PC-3 (cell line): ENCODE measurements around the gene SCRG1. TPM values are rescaled to one million over a fixed set of nuclear protein-coding genes. Genes with fewer than 3 reads are reported as not detected.

Experiments used
- ATAC-seq: fragments of 200-7000 bp; cut with Tn5 transposase; 2 replicates; pipeline ENCODE4 v1.9.1; 2020; ENCODE audit warnings: mild to moderate bottlenecking, moderate library complexity
- Bru-seq: library from RNA; stranded (reverse); fragments of 400-500 nt; gene quantifications from one replicate; lab custom pipeline; 2021; lab: Mats Ljungman, UMichigan
- BruChase-seq, 2 experiments: library from RNA; stranded (reverse); fragments of 400-500 nt; gene quantifications; one replicate each; lab custom pipeline; 2021; lab: Mats Ljungman, UMichigan
- BruUV-seq: library from RNA; stranded (reverse); fragments of 400-500 nt; replicated peaks from 2 replicates; lab custom pipeline; 2021; lab: Mats Ljungman, UMichigan
- CTCF ChIA-PET: fragments of 300-600 bp; sonication (Branson Sonifier 250); formaldehyde crosslinking; loops from one replicate; lab custom pipeline; 2022; ENCODE audit warnings: antibody characterized with exemption; lab: Charles Lee
- POLR2A ChIA-PET: fragments of 300-600 bp; sonication (Branson Sonifier 250); formaldehyde crosslinking; loops from one replicate; lab custom pipeline; 2022; ENCODE audit warnings: antibody characterized with exemption; ENCODE audit not compliant: unreplicated experiment; lab: Charles Lee
- DNase-seq: peaks from one replicate; pipeline ENCODE4 v3.0.0-alpha.2; 2015
- H2AFZ ChIP-seq: fragments of 300-600 bp; sonication (generic); 2 replicates; pipeline ENCODE4 v1.6.0; 2016; ENCODE audit warnings: antibody characterized with exemption, low read length
- H3F3A ChIP-seq: fragments of 300-600 bp; sonication (generic); one replicate; pipeline ENCODE4 v1.6.0; 2017; ENCODE audit warnings: antibody characterized with exemption, low read length, control low read depth, mild to moderate bottlenecking; ENCODE audit not compliant: unreplicated experiment
- H3K27ac ChIP-seq: fragments of 300-600 bp; sonication (generic); 2 replicates; pipeline ENCODE4 v1.5.1; 2016; ENCODE audit warnings: mild to moderate bottlenecking, low read length
- H3K27me3 ChIP-seq: fragments of 300-600 bp; sonication (generic); 2 replicates; pipeline ENCODE4 v1.6.1; 2016; ENCODE audit warnings: low read length, mixed read lengths
- H3K36me3 ChIP-seq: fragments of 300-600 bp; sonication (generic); 2 replicates; pipeline ENCODE4 v1.6.1; 2016; ENCODE audit warnings: low read depth, mixed run types, low read length, mixed read lengths
- H3K4me1 ChIP-seq: fragments of 300-600 bp; sonication (generic); 2 replicates; pipeline ENCODE4 v1.5.1; 2016; ENCODE audit warnings: low read length; ENCODE audit not compliant: insufficient read depth
- H3K4me2 ChIP-seq: fragments of 300-600 bp; sonication (generic); 2 replicates; pipeline ENCODE4 v1.6.0; 2016; ENCODE audit warnings: low read length
- H3K4me3 ChIP-seq: fragments of 300-600 bp; sonication (generic); 2 replicates; pipeline ENCODE4 v1.5.1; 2016; ENCODE audit warnings: mild to moderate bottlenecking, low read length, mixed read lengths
- H3K79me2 ChIP-seq: fragments of 300-600 bp; sonication (generic); 2 replicates; pipeline ENCODE4 v1.6.1; 2017; ENCODE audit warnings: low read length, mixed read lengths
- H3K9ac ChIP-seq: fragments of 300-600 bp; sonication (generic); 2 replicates; pipeline ENCODE4 v1.6.0; 2016; ENCODE audit warnings: mild to moderate bottlenecking, low read length
- H3K9me2 ChIP-seq: fragments of 300-600 bp; sonication (generic); replicated peaks from 2 replicates; pipeline ENCODE4 v1.6.1; 2016; ENCODE audit warnings: mixed run types, low read length, mixed read lengths
- H3K9me3 ChIP-seq: fragments of 300-600 bp; sonication (generic); 2 replicates; pipeline ENCODE4 v1.6.1; 2016; ENCODE audit warnings: low read length, mixed read lengths
- H4K20me1 ChIP-seq: fragments of 300-600 bp; sonication (generic); 2 replicates; pipeline ENCODE4 v1.6.1; 2016; ENCODE audit warnings: low read length, mixed read lengths
- CTCF ChIP-seq: fragments of 300-600 bp; sonication (generic); conservative IDR thresholded peaks from 2 replicates; pipeline ENCODE4 v1.5.1; 2017; ENCODE audit warnings: antibody characterized with exemption, low read depth, mild to moderate bottlenecking, low read length
- EZH2 ChIP-seq: fragments of 300-600 bp; sonication (generic); IDR thresholded peaks from one replicate; pipeline ENCODE4 v1.6.1; 2017; ENCODE audit warnings: antibody characterized with exemption, mild to moderate bottlenecking, low read length; ENCODE audit not compliant: unreplicated experiment
- EZH2phosphoT487 ChIP-seq: fragments of 300-600 bp; sonication (generic); IDR thresholded peaks from 2 replicates; pipeline ENCODE4 v1.6.1; 2018; ENCODE audit warnings: mild to moderate bottlenecking, antibody characterized with exemption, low read length, borderline replicate concordance
- intact Hi-C: fragments of 100-400 bp; cut with micrococcal nuclease; formaldehyde crosslinking; loops from 2 replicates; pipeline ENCODE4 v1.9.0; 2023
- long read RNA-seq: library from polyadenylated mRNA; unstranded; transcript quantifications from one replicate; pipeline ENCODE4 v2.0.0, GENCODE V29; 2021; ENCODE audit not compliant: unreplicated experiment
- total RNA-seq: library from RNA; depleted of rRNA; stranded (reverse); fragments of >200 nt; gene quantifications from 2 replicates; pipeline ENCODE4 v1.2.3, GENCODE V29; 2014; rRNA removed

Gene SCRG1
- total RNA-seq: not detected in 2 replicates
- Bru-seq, nascent RNA: not detected
- not detected for BruChase-seq, experiment 1, labeled RNA remaining after a 6-hour chase
- BruChase-seq, experiment 2, labeled RNA remaining after a 2-hour chase: not detected
- long read RNA-seq: 0 reads

GRCh38 chr4:173398779-173399415 is at the start of gene SCRG1:
SCRG1 (minus strand) TSS chr4:173399116; CDS start chr4:173391414, 7,702 bp downstream.
- POLR2A ChIA-PET: no interaction called here
- no peaks in the 10 kb centered on the region for H3K27me3 ChIP-seq
- no peak within 1 kb of the TSS for H3K9ac ChIP-seq
- DNase-seq: no peak
- H3K4me2 ChIP-seq: no peak within 1 kb of the TSS
- no peak for ATAC-seq
- no peaks in the 10 kb centered on the region for H3K9me2 ChIP-seq
- no TSS peak for BruUV-seq
- TF ChIP-seq CTCF: no peak
- TF ChIP-seq EZH2: no peak
- no peak for TF ChIP-seq EZH2phosphoT487
- no peaks in the 10 kb centered on the region for H3F3A ChIP-seq
- CTCF ChIA-PET: no interaction called here
- H3K79me2 ChIP-seq: no peaks in the 10 kb centered on the region
- H2AFZ ChIP-seq: no peak within 1 kb of the TSS
- intact Hi-C loops: no loop called here
- H3K4me3 ChIP-seq: no peak within 1 kb of the TSS
- no peaks in the 10 kb centered on the region for H3K36me3 ChIP-seq
- H3K27ac ChIP-seq: no peak within 1 kb of the TSS
- no peaks in the 10 kb centered on the region for H3K9me3 ChIP-seq
- no peaks in the 10 kb centered on the region for H3K4me1 ChIP-seq
- no peaks in the 10 kb centered on the region for H4K20me1 ChIP-seq

GRCh38 chr4:173448103-173448502 is 49.2 kb upstream of the SCRG1 start:
- ATAC-seq (no peak), DNase-seq (no peak)
- H3K27ac ChIP-seq: no peak overlapping the region

GRCh38 chr4:173446416-173446815 is 47.5 kb upstream of the SCRG1 start:
- no TSS peak for BruUV-seq
- DNase-seq (no peak), ATAC-seq (no peak)
- no peaks in the 10 kb centered on the region for H4K20me1 ChIP-seq
- H3K4me1 ChIP-seq: no peaks in the 10 kb centered on the region
- TF ChIP-seq CTCF (no peak), EZH2 (no peak), EZH2phosphoT487 (no peak)
- no peaks in the 10 kb centered on the region for H3F3A ChIP-seq
- no peaks in the 10 kb centered on the region for H3K36me3 ChIP-seq
- H3K27ac ChIP-seq: no peak overlapping the region
- no peak overlapping the region for H2AFZ ChIP-seq
- H3K4me2 ChIP-seq: no peak overlapping the region
- no peak overlapping the region for H3K9ac ChIP-seq
- H3K9me2 ChIP-seq: no peaks in the 10 kb centered on the region
- CTCF ChIA-PET: no interaction called here
- H3K9me3 ChIP-seq: no peaks in the 10 kb centered on the region
- intact Hi-C loops: no loop called here
- H3K27me3 ChIP-seq: no peaks in the 10 kb centered on the region
- H3K79me2 ChIP-seq: no peaks in the 10 kb centered on the region
- H3K4me3 ChIP-seq: no peak overlapping the region
- POLR2A ChIA-PET: no interaction called here

More at GRCh38 chr4:173448103-173448502, 49.2 kb upstream of the SCRG1 start:
- Histone ChIP-seq H3K4me2 (no peak overlapping the region), H3K36me3 (no peaks in the 10 kb centered on the region), H3K9ac (no peak overlapping the region), H3K4me1 (no peaks in the 10 kb centered on the region), H3K27me3 (no peaks in the 10 kb centered on the region), H3K79me2 (no peaks in the 10 kb centered on the region), H3F3A (no peaks in the 10 kb centered on the region), H3K9me3 (no peaks in the 10 kb centered on the region), H2AFZ (no peak overlapping the region), H3K9me2 (no peaks in the 10 kb centered on the region), H3K4me3 (no peak overlapping the region), H4K20me1 (no peaks in the 10 kb centered on the region)
- CTCF ChIA-PET: no interaction called here
- POLR2A ChIA-PET: no interaction called here
- no TSS peak for BruUV-seq
- intact Hi-C loops: no loop called here
- TF ChIP-seq EZH2: no peak
